H1 (cell line): ENCODE data around the gene NOTCH2. TPM values are rescaled to one million over a fixed set of nuclear protein-coding genes. Genes with fewer than 3 reads are reported as not detected.

Experiments used
- CTCF ChIA-PET: fragments of 300-600 bp; sonication (Branson Sonifier 250); formaldehyde crosslinking; loops from one replicate; lab custom pipeline; 2021; ENCODE audit not compliant: partially characterized antibody; lab: Charles Lee
- POLR2A ChIA-PET: fragments of 300-600 bp; sonication (Branson Sonifier 250); formaldehyde crosslinking; loops from one replicate; lab custom pipeline; 2021; ENCODE audit warnings: inconsistent platforms; ENCODE audit not compliant: partially characterized antibody; lab: Charles Lee
- DNase-seq, 2 experiments: peaks; one replicate each; pipeline versions ENCODE4 v3.0.0 to v3.0.0-alpha.2; 2010 to 2022; ENCODE audit warnings: low spot score in 2 of 2, low read depth in 1 of 2, mixed read lengths in 1 of 2
- FAIRE-seq: peaks from 2 replicates; lab custom pipeline; 2011; peaks lifted over from hg19 to GRCh38; lab: Jason Lieb, UNC
- H2AFZ ChIP-seq: 2 replicates; pipeline ENCODE4 v1.8.1; 2012; ENCODE audit warnings: low read length, inconsistent platforms
- H2AK5ac ChIP-seq: 2 replicates; pipeline ENCODE4 v1.6.1; 2013; ENCODE audit warnings: low read depth, low read length
- H2BK120ac ChIP-seq: replicated peaks from 2 replicates; pipeline ENCODE3; 2013; ENCODE audit warnings: low read depth, low read length, inconsistent platforms
- H2BK12ac ChIP-seq: 2 replicates; pipeline ENCODE4 v1.6.1; 2013; ENCODE audit warnings: low read depth, low read length
- H2BK15ac ChIP-seq: 2 replicates; pipeline ENCODE4 v1.6.1; 2013; ENCODE audit warnings: low read length
- H2BK20ac ChIP-seq: 2 replicates; pipeline ENCODE4 v1.6.1; 2013; ENCODE audit warnings: low read length
- H2BK5ac ChIP-seq: 2 replicates; pipeline ENCODE4 v1.6.1; 2013; ENCODE audit warnings: low read depth, low read length
- H3K14ac ChIP-seq: 2 replicates; pipeline ENCODE4 v1.6.1; 2013; ENCODE audit warnings: inconsistent platforms; ENCODE audit not compliant: insufficient read length
- H3K18ac ChIP-seq: 2 replicates; pipeline ENCODE4 v1.6.1; 2013; ENCODE audit warnings: low read length; ENCODE audit errors: extremely low read depth
- H3K23ac ChIP-seq: 2 replicates; pipeline ENCODE4 v1.6.1; 2013; ENCODE audit warnings: inconsistent platforms; ENCODE audit not compliant: insufficient read length
- H3K23me2 ChIP-seq: 2 replicates; pipeline ENCODE4 v1.6.1; 2013; ENCODE audit warnings: low read depth, low read length
- H3K27ac ChIP-seq: 2 replicates; pipeline ENCODE4 v1.6.1; 2011; ENCODE audit warnings: low read depth, low read length, inconsistent platforms
- H3K27me3 ChIP-seq, 4 experiments: replicated peaks in 1 of 4; 1 replicate in 1 of 4; 2 replicates in 3 of 4; pipeline versions ENCODE4 v1.6.1 to v1.8.1; 2011 to 2013; ENCODE audit warnings: low read length in 3 of 4, mild to moderate bottlenecking in 3 of 4, inconsistent platforms in 2 of 4, mixed read lengths in 2 of 4, moderate library complexity in 1 of 4; ENCODE audit not compliant: control insufficient read depth in 3 of 4, insufficient read depth in 3 of 4; ENCODE audit errors: extremely low read depth in 1 of 4
- H3K36me3 ChIP-seq, 4 experiments: 2 replicates each; pipeline versions ENCODE4 v1.6.1 to v1.8.1; 2011 to 2013; ENCODE audit warnings: mild to moderate bottlenecking in 4 of 4, low read length in 3 of 4, moderate library complexity in 2 of 4, control low read depth in 1 of 4, inconsistent platforms in 1 of 4; ENCODE audit not compliant: insufficient read depth in 4 of 4, control insufficient read depth in 2 of 4
- H3K4ac ChIP-seq: replicated peaks from 2 replicates; pipeline ENCODE3; 2013; ENCODE audit warnings: low read length, low read depth, mixed read lengths, inconsistent platforms; ENCODE audit not compliant: insufficient read length
- H3K4me1 ChIP-seq, 4 experiments: replicated peaks in 1 of 4; 1 replicate in 1 of 4; 2 replicates in 3 of 4; pipeline versions ENCODE4 v1.6.1 to v1.8.1; 2011 to 2013; ENCODE audit warnings: low read length in 3 of 4, inconsistent platforms in 2 of 4, mixed read lengths in 1 of 4; ENCODE audit not compliant: insufficient read depth in 4 of 4, control insufficient read depth in 3 of 4
- H3K4me2 ChIP-seq, 2 experiments: 2 replicates each; pipeline versions ENCODE4 v1.6.1 to v1.8.1; 2011 to 2013; ENCODE audit warnings: low read depth in 2 of 2, low read length in 2 of 2, control low read depth in 1 of 2, inconsistent platforms in 1 of 2, mild to moderate bottlenecking in 1 of 2; ENCODE audit not compliant: insufficient read depth in 1 of 2
- H3K4me3 ChIP-seq, 4 experiments: fragments of 200-600, 300-600 bp in 1 of 4; sonication (generic), shearing (Covaris generic), sonication (Bioruptor Twin) in 1 of 4; 2 replicates each; pipeline versions ENCODE4 v1.5.1 to v1.8.1; 2011 to 2016; ENCODE audit warnings: low read length in 4 of 4, low read depth in 3 of 4, control low read depth in 2 of 4, inconsistent platforms in 2 of 4, mild to moderate bottlenecking in 2 of 4, mixed read lengths in 1 of 4, moderate library complexity in 1 of 4; ENCODE audit not compliant: insufficient read depth in 2 of 4; ENCODE audit errors: extremely low read depth in 1 of 4
- H3K56ac ChIP-seq: replicated peaks from 2 replicates; pipeline ENCODE3; 2013; ENCODE audit warnings: low read depth, mild to moderate bottlenecking, mixed read lengths, low read length, inconsistent platforms; ENCODE audit not compliant: insufficient read length
- H3K79me1 ChIP-seq: 2 replicates; pipeline ENCODE4 v1.6.1; 2013; ENCODE audit warnings: low read depth, low read length, control low read depth
- H3K79me2 ChIP-seq, 2 experiments: 2 replicates each; pipeline versions ENCODE4 v1.6.1 to v1.8.1; 2012 to 2013; ENCODE audit warnings: low read length in 2 of 2, mild to moderate bottlenecking in 2 of 2, inconsistent platforms in 1 of 2; ENCODE audit not compliant: insufficient read depth in 2 of 2, control insufficient read depth in 1 of 2
- H3K9ac ChIP-seq, 4 experiments: replicated peaks in 1 of 4; 1 replicate in 1 of 4; 2 replicates in 3 of 4; pipeline versions ENCODE4 v1.6.1 to v1.8.1; 2011 to 2013; ENCODE audit warnings: low read depth in 3 of 4, low read length in 3 of 4, control low read depth in 2 of 4, mild to moderate bottlenecking in 2 of 4, moderate library complexity in 2 of 4, inconsistent platforms in 1 of 4; ENCODE audit errors: extremely low read depth in 1 of 4
- H3K9me3 ChIP-seq, 2 experiments: 2 replicates each; pipeline versions ENCODE4 v1.6.1 to v1.8.1; 2012 to 2013; ENCODE audit warnings: mild to moderate bottlenecking in 2 of 2, moderate library complexity in 2 of 2, control low read depth in 1 of 2, inconsistent platforms in 1 of 2, low read depth in 1 of 2, low read length in 1 of 2, mixed read lengths in 1 of 2; ENCODE audit not compliant: insufficient read depth in 2 of 2
- H4K20me1 ChIP-seq, 2 experiments: replicated peaks in 1 of 2; 2 replicates each; pipeline versions ENCODE3 to v1.8.1; 2011 to 2013; ENCODE audit warnings: inconsistent platforms in 2 of 2, low read length in 2 of 2, mild to moderate bottlenecking in 1 of 2; ENCODE audit not compliant: insufficient read depth in 2 of 2, control insufficient read depth in 1 of 2
- H4K5ac ChIP-seq: 2 replicates; pipeline ENCODE4 v1.6.1; 2013; ENCODE audit warnings: low read length, low read depth, mixed read lengths, inconsistent platforms; ENCODE audit not compliant: insufficient read length
- H4K8ac ChIP-seq: 2 replicates; pipeline ENCODE4 v1.8.0; 2013; ENCODE audit warnings: mild to moderate bottlenecking, moderate library complexity, low read length, inconsistent platforms; ENCODE audit not compliant: insufficient read depth; ENCODE audit errors: extremely low read depth
- H4K91ac ChIP-seq: replicated peaks from 2 replicates; pipeline ENCODE3; 2013; ENCODE audit warnings: low read length, mixed read lengths, inconsistent platforms; ENCODE audit not compliant: insufficient read length
- SAP30 ChIP-seq: fragments of 300-600 bp; sonication (generic); IDR thresholded peaks from 2 replicates; pipeline ENCODE4 v1.7.1; 2012; ENCODE audit warnings: low read length, moderate library complexity, mild to moderate bottlenecking, inconsistent platforms; ENCODE audit not compliant: insufficient read depth, insufficient replicate concordance
- WGBS, 2 experiments: shearing (Covaris generic) in 1 of 2; methylation state at CpG; one replicate each; pipeline versions ENCODE4 v1.1.6 to v1.1.7; 2013 to 2015; ENCODE audit warnings: low lambda C conversion rate in 2 of 2, mixed read lengths in 2 of 2, inconsistent platforms in 1 of 2, low coverage in 1 of 2, missing lambda C conversion rate in 1 of 2; ENCODE audit not compliant: insufficient replicate concordance in 2 of 2, insufficient coverage in 1 of 2, insufficient read length in 1 of 2; ENCODE audit errors: extremely low coverage in 1 of 2, missing lambda C conversion rate in 1 of 2; 5-methylcytosine and 5-hydroxymethylcytosine counted together
- polyA plus RNA-seq, 7 experiments: library from polyadenylated mRNA; depleted of rRNA in 3 of 7; stranded (reverse) in 5 of 7; unstranded in 2 of 7; fragments of >200 nt in 5 of 7; fragments of 200-250 nt in 2 of 7; gene quantifications; 1 replicate in 5 of 7; 2 replicates in 1 of 7; 4 replicates in 1 of 7; pipeline versions ENCODE4 v1.2.1 to v1.2.3, GENCODE V29; 2011 to 2013; ENCODE audit warnings: missing spikeins in 2 of 7, mixed read lengths in 2 of 7
- total RNA-seq: library from RNA; stranded (reverse); fragmentation: NEBNext Ultra II Directional; extraction: Animal tissue kit (Norgen Biotek cat#: 25700); gene quantifications from 2 replicates; pipeline ENCODE4 v1.2.1, GENCODE V29; 2021
- TF ChIP-seq, protein P1 (sequence below): IDR thresholded peaks from 2 replicates; pipeline ENCODE4 v1.6.1; 2012; ENCODE audit warnings: low read length, inconsistent platforms

The NOTCH2 gene
- total and polyA plus RNA-seq, 2 of the 8 experiments (the other 6 are each of a cell fraction or from before 2014, with no cell fraction given) = 17.7 to 63.0 TPM

DNA sequence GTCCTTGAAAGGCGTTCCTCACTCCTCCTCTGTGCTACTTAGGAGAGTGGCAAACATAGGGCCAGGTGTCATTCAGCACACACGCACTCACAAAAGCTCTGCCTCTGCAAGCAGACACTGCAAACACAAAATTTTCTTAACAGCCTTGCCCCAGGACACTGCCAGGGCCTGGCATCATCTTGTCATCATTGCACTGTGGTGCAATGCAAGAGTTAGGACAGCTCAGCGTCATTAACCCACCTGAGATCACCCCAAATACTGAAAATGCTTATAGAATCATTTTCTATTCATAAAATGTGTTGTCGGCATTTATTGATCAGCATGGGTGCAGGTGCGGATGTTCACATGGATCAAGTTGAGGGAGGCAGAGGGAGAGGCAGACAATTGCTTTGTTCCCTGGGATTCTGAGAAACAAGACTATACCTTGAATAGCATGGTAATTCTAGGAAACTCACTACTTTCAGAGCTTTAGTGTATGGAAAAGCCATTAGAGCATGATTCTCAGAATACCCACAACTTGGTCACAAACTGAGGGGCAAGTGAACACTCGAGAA, 176.1 kb downstream of the NOTCH2 start:
- no peak overlapping the region for H2AFZ ChIP-seq
- no peaks in the 10 kb centered on the region for H3K36me3 ChIP-seq
- H2AK5ac ChIP-seq = no peak overlapping the region
- no peak overlapping the region for H3K27ac ChIP-seq
- no peak overlapping the region for H2BK12ac ChIP-seq
- no peak overlapping the region for H2BK20ac ChIP-seq
- H4K20me1 ChIP-seq = no peaks in the 10 kb centered on the region
- H4K8ac ChIP-seq = no peak overlapping the region
- H3K4me1 ChIP-seq = no peaks in the 10 kb centered on the region
- H4K5ac ChIP-seq = no peak overlapping the region
- H3K79me2 ChIP-seq = no peaks in the 10 kb centered on the region
- H2BK15ac ChIP-seq = no peak overlapping the region
- no peak overlapping the region for H3K23ac ChIP-seq
- TF ChIP-seq, protein P1, sequence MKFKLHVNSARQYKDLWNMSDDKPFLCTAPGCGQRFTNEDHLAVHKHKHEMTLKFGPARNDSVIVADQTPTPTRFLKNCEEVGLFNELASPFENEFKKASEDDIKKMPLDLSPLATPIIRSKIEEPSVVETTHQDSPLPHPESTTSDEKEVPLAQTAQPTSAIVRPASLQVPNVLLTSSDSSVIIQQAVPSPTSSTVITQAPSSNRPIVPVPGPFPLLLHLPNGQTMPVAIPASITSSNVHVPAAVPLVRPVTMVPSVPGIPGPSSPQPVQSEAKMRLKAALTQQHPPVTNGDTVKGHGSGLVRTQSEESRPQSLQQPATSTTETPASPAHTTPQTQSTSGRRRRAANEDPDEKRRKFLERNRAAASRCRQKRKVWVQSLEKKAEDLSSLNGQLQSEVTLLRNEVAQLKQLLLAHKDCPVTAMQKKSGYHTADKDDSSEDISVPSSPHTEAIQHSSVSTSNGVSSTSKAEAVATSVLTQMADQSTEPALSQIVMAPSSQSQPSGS = no peak
- TF ChIP-seq SAP30 = no peak
- FAIRE-seq (no peak), DNase-seq (no peak)
- POLR2A ChIA-PET = no interaction called here
- peaks cover 0 to 8% (median 7%) of the 10 kb centered on the region in 4 experiments; a peak in 6 of 7 replicates for H3K27me3 ChIP-seq
- no peak overlapping the region for H3K14ac ChIP-seq
- no peak overlapping the region for H2BK5ac ChIP-seq
- no peaks in the 10 kb centered on the region for H3K23me2 ChIP-seq
- no peak overlapping the region for H2BK120ac ChIP-seq
- H3K4ac ChIP-seq = no peak overlapping the region
- CTCF ChIA-PET = interaction anchor here (1.1 to 1.5 kb wide), 2 partner anchors 14 to 15 kb away, joined by 3 to 4 read pairs; no protein-coding TSS in a partner anchor
- no peaks in the 10 kb centered on the region for H3K79me1 ChIP-seq
- no peak overlapping the region for H3K18ac ChIP-seq
- no peak overlapping the region for H3K56ac ChIP-seq
- no peak overlapping the region for H3K4me2 ChIP-seq
- no peak overlapping the region for H3K9ac ChIP-seq
- no peak overlapping the region for H4K91ac ChIP-seq
- no peaks in the 10 kb centered on the region for H3K9me3 ChIP-seq
- 88% methylated on average over 6 of the region's 6 CpGs; no CpG with 5 or more reads in 1 of the 2 experiments for WGBS, 2 experiments
- H3K4me3 ChIP-seq = no peak overlapping the region
